Measurements from ENCODE around the gene USP13.
A peak's percentile ranks its signal among the peaks of the same experiment; 100 is the strongest.

The USP13 gene, protein sequence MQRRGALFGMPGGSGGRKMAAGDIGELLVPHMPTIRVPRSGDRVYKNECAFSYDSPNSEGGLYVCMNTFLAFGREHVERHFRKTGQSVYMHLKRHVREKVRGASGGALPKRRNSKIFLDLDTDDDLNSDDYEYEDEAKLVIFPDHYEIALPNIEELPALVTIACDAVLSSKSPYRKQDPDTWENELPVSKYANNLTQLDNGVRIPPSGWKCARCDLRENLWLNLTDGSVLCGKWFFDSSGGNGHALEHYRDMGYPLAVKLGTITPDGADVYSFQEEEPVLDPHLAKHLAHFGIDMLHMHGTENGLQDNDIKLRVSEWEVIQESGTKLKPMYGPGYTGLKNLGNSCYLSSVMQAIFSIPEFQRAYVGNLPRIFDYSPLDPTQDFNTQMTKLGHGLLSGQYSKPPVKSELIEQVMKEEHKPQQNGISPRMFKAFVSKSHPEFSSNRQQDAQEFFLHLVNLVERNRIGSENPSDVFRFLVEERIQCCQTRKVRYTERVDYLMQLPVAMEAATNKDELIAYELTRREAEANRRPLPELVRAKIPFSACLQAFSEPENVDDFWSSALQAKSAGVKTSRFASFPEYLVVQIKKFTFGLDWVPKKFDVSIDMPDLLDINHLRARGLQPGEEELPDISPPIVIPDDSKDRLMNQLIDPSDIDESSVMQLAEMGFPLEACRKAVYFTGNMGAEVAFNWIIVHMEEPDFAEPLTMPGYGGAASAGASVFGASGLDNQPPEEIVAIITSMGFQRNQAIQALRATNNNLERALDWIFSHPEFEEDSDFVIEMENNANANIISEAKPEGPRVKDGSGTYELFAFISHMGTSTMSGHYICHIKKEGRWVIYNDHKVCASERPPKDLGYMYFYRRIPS

DNA sequence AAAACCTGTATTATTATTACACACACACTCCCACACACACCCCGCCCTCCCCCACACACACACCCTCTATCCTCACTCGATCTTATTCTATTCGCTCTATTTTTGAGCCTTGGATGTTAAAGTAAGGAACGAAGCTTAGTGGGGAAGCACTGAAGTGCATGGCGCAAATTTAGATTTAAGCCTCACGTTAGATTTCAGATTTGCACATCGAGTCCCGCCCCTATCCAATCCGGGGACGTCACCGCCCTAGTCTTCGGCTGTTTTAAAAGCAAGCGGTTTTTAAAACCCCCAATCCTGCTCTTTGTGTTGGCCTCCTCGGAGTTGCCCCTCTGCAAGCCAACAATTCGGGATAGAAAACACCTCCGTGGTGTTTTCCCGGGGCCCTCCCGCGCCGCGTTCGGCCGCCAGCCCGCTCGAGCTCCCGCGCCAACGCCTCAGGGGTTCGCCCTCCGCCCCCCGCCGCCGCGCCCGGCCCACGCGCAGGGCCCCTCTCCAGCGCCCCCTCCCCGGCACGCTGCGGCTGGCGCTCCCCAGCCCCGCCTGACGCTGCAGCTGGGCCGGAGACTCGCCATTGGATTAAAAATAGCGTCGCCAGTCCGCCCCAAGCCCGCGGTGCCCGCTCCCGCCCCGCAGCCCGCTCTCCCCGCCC is at the start of gene USP13:
Gene USP13, plus strand, starts transcription at position 594 of the 649 bp plus-strand sequence. CDS start 186 bp downstream, outside the sequence.
- DNase-seq (ENCODE audit: low spot score) = peak; percentile 79
- TF ChIP-seq, protein P1, sequence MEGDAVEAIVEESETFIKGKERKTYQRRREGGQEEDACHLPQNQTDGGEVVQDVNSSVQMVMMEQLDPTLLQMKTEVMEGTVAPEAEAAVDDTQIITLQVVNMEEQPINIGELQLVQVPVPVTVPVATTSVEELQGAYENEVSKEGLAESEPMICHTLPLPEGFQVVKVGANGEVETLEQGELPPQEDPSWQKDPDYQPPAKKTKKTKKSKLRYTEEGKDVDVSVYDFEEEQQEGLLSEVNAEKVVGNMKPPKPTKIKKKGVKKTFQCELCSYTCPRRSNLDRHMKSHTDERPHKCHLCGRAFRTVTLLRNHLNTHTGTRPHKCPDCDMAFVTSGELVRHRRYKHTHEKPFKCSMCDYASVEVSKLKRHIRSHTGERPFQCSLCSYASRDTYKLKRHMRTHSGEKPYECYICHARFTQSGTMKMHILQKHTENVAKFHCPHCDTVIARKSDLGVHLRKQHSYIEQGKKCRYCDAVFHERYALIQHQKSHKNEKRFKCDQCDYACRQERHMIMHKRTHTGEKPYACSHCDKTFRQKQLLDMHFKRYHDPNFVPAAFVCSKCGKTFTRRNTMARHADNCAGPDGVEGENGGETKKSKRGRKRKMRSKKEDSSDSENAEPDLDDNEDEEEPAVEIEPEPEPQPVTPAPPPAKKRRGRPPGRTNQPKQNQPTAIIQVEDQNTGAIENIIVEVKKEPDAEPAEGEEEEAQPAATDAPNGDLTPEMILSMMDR (IDR thresholded peaks at IDR 0.05; ENCODE audit: borderline replicate concordance, control extremely low read depth, extremely low read depth, insufficient read depth, missing control alignments) = no peak
- in situ Hi-C loops (cut with MboI; ENCODE audit: low sequenced_read_pairs, unreplicated experiment) = no loop called here

DNA sequence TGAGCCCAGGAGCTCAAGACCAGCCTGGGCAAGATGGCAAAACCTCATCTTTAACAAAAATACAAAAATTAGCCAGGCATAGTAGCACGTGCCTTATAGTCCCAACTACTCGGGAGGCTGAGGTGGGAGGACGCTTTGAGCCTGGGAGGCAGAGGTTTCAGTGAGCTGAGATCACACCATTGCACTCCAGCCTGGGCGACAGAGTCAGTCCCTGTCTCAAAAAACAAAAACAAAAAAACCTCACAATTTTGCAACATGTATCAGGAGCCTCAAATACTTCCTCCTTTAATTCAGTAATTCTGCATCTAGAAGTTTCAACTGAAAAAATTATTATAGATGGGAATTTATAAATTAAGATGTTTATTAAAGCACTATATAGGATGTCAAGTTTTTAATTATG is 49.5 kb upstream of the USP13 start:
- TF ChIP-seq, protein P1 (IDR thresholded peaks at IDR 0.05; ENCODE audit: borderline replicate concordance, control extremely low read depth, extremely low read depth, insufficient read depth, missing control alignments) = no peak
- in situ Hi-C loops (cut with MboI; ENCODE audit: low sequenced_read_pairs, unreplicated experiment) = no loop called here

DNA sequence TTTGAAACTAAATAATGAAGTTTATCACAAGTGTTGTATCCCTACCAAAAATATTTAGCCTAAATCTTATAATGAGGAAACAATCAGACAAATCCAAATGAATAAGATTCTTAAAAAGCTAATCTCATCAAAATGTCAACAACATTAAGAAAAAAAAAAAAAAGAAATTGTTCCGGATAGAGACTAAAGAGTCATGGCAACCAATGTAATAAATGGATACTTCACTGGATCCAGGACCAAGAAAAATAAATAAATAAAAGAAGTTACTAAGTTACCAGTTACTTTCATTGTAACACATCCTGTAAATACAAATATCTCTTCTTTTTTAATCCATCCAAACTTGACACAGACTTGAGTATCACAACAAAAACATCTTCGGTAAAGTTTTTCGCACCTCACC is 49.0 kb upstream of the USP13 start:
- no peak for DNase-seq (ENCODE audit: low spot score)
- in situ Hi-C loops (cut with MboI; ENCODE audit: low sequenced_read_pairs, unreplicated experiment) = no loop called here
- TF ChIP-seq, protein P1 (IDR thresholded peaks at IDR 0.05; ENCODE audit: borderline replicate concordance, control extremely low read depth, extremely low read depth, insufficient read depth, missing control alignments) = no peak

More for the DNA sequence above, 49.5 kb upstream of the USP13 start:
- no peak for DNase-seq (ENCODE audit: low spot score)

DNA sequence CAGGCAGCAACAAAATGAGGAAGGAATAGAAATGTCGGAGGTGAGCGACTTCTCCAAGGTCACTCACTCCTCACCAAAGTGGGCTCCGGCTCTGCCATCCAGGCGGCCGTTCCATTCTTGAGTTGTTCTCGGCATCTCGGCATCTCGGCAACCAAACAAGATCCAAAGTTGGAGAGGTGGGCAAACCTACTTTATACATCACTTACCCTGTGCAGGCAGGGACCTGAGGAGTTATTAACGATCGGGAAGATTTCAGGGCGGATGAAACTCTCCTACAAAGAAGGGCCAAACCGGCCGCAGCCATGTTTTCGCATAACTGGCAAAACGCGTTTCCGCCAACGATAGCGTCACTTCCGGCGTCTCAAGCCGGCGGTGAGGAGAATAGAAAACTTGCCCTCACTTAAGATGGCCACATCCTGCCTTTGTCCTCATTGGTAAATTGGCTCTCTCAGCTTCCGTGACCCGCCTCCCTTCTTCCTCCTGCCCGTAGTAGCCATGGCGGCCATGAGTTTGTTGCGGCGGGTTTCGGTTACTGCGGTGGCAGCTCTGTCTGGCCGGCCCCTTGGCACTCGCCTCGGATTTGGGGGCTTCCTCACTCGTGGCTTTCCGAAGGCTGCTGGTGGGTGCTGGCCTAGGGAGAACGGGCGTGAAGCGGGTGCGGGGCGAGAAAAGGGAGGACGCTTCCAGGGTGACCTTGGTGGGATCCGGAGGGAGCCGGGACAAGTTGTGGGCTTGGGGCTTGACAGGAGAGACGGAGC is 48.3 kb upstream of the USP13 start, which contains the start of the genes MRPL47 and NDUFB5:
Gene MRPL47, minus strand, starts transcription at position 318 of the 758 bp plus-strand sequence. Its CDS starts 14 bp downstream, at position 304.
Gene NDUFB5, plus strand, starts transcription at position 474 of the 758 bp plus-strand sequence. Its CDS starts 22 bp downstream, at position 496.
- DNase-seq (ENCODE audit: low spot score) = peak; percentile 90
- in situ Hi-C loops (cut with MboI; ENCODE audit: low sequenced_read_pairs, unreplicated experiment) = no loop called here
- TF ChIP-seq, protein P1 (IDR thresholded peaks at IDR 0.05; ENCODE audit: borderline replicate concordance, control extremely low read depth, extremely low read depth, insufficient read depth, missing control alignments) = no peak

DNA sequence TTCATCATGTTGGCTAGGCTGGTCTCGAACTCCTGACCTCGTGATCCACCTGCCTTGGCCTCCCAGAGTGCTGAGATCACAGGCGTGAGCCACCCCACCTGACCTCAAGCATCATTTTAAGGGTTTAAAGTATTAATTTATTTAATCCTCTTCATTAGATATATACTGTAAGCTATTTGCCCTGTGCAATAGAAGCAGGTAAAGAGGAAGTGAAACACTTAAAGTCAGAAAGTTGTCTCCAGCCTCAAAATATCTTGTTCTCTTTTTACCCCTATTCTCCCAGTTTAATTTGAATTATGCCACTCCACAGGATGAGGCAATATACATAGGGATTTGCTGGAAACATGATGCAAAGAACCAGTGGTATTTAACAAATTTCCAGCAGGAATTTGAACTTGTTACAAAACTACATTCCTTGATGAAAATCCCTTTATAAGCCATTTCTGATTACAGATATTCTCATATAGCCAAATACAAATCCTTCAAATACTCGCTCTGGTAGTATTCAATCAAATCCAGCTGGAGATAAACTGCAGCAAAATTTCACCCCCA is 46.2 kb upstream of the USP13 start:
- DNase-seq (ENCODE audit: low spot score) = peak; percentile 28
- TF ChIP-seq, protein P1 (IDR thresholded peaks at IDR 0.05; ENCODE audit: borderline replicate concordance, control extremely low read depth, extremely low read depth, insufficient read depth, missing control alignments) = no peak
- in situ Hi-C loops (cut with MboI; ENCODE audit: low sequenced_read_pairs, unreplicated experiment) = no loop called here
